H9 (cell line): Measurements from ENCODE around the gene BCO1. TPM values are rescaled to one million over a fixed set of nuclear protein-coding genes. Genes with fewer than 3 reads are reported as not detected.

ENCODE experiments used
- DNase-seq: peaks from one replicate; pipeline ENCODE4 v3.0.0-alpha.2; 2017
- H2AFZ ChIP-seq: one replicate; pipeline ENCODE4 v1.6.1; 2013; ENCODE audit warnings: mild to moderate bottlenecking, low read length, control low read depth, moderate library complexity
- H2AK5ac ChIP-seq: 2 replicates; pipeline ENCODE4 v1.6.1; 2013; ENCODE audit warnings: low read length, control low read depth, mixed read lengths; ENCODE audit not compliant: insufficient read length
- H2BK120ac ChIP-seq: one replicate; pipeline ENCODE4 v1.6.1; 2013; ENCODE audit warnings: low read depth, mild to moderate bottlenecking, low read length, control low read depth, inconsistent platforms; ENCODE audit not compliant: poor library complexity, severe bottlenecking
- H2BK12ac ChIP-seq: 2 replicates; pipeline ENCODE4 v1.6.1; 2013; ENCODE audit warnings: low read length, control low read depth, mixed read lengths, low read depth; ENCODE audit not compliant: insufficient read length
- H2BK15ac ChIP-seq: 2 replicates; pipeline ENCODE4 v1.6.1; 2013; ENCODE audit warnings: low read depth, low read length, control low read depth
- H2BK20ac ChIP-seq: one replicate; pipeline ENCODE4 v1.6.1; 2013; ENCODE audit warnings: low read depth, mild to moderate bottlenecking, low read length, control low read depth, inconsistent platforms; ENCODE audit not compliant: poor library complexity, severe bottlenecking
- H2BK5ac ChIP-seq: 2 replicates; pipeline ENCODE4 v1.6.1; 2013; ENCODE audit warnings: low read length, control low read depth, mixed read lengths; ENCODE audit not compliant: insufficient read length
- H3K14ac ChIP-seq: 2 replicates; pipeline ENCODE4 v1.6.1; 2013; ENCODE audit warnings: low read length, control low read depth; ENCODE audit not compliant: insufficient read depth
- H3K18ac ChIP-seq: 2 replicates; pipeline ENCODE4 v1.6.1; 2013; ENCODE audit warnings: low read depth, mild to moderate bottlenecking, mixed read lengths, low read length, control low read depth; ENCODE audit not compliant: insufficient read length
- H3K23ac ChIP-seq: 2 replicates; pipeline ENCODE4 v1.6.1; 2013; ENCODE audit warnings: low read length, control low read depth, mixed read lengths, low read depth; ENCODE audit not compliant: insufficient read length
- H3K23me2 ChIP-seq: 2 replicates; pipeline ENCODE4 v1.6.1; 2013; ENCODE audit warnings: low read depth, mild to moderate bottlenecking, mixed read lengths, low read length, control low read depth; ENCODE audit not compliant: insufficient read length, poor library complexity, severe bottlenecking
- H3K27ac ChIP-seq: 2 replicates; pipeline ENCODE4 v1.5.1; 2013; ENCODE audit warnings: low read length, control low read depth, mixed read lengths, low read depth; ENCODE audit not compliant: insufficient read length
- H3K27me3 ChIP-seq: 2 replicates; pipeline ENCODE4 v1.6.1; 2013; ENCODE audit warnings: low read length, control low read depth, inconsistent platforms; ENCODE audit not compliant: insufficient read depth
- H3K4ac ChIP-seq: 2 replicates; pipeline ENCODE4 v1.6.1; 2013; ENCODE audit warnings: low read depth, mild to moderate bottlenecking, control low read depth, inconsistent platforms, low read length, moderate library complexity
- H3K4me1 ChIP-seq: 2 replicates; pipeline ENCODE4 v1.6.1; 2013; ENCODE audit warnings: low read length, control low read depth, inconsistent platforms; ENCODE audit not compliant: insufficient read depth
- H3K4me2 ChIP-seq: 2 replicates; pipeline ENCODE4 v1.6.1; 2013; ENCODE audit warnings: low read length, control low read depth, mixed read lengths; ENCODE audit not compliant: insufficient read length, insufficient read depth
- H3K56ac ChIP-seq: 2 replicates; pipeline ENCODE4 v1.6.1; 2013; ENCODE audit warnings: low read depth, mild to moderate bottlenecking, mixed read lengths, low read length, control low read depth; ENCODE audit not compliant: insufficient read length
- H3K79me1 ChIP-seq: 2 replicates; pipeline ENCODE4 v1.6.1; 2013; ENCODE audit warnings: low read depth, mild to moderate bottlenecking, moderate library complexity, low read length, control low read depth, inconsistent platforms; ENCODE audit not compliant: insufficient read depth, poor library complexity, severe bottlenecking
- H3K79me2 ChIP-seq: 2 replicates; pipeline ENCODE4 v1.6.1; 2013; ENCODE audit warnings: low read length, control low read depth, inconsistent platforms; ENCODE audit not compliant: insufficient read depth
- H3K9ac ChIP-seq: 2 replicates; pipeline ENCODE4 v1.6.1; 2013; ENCODE audit warnings: low read length, control low read depth, mixed read lengths; ENCODE audit not compliant: insufficient read length; ENCODE audit errors: extremely low read depth
- H3K9me3 ChIP-seq: one replicate; pipeline ENCODE4 v1.6.1; 2013; ENCODE audit warnings: low read depth, low read length, inconsistent platforms; ENCODE audit not compliant: control insufficient read depth
- H3T11ph ChIP-seq: one replicate; pipeline ENCODE4 v1.6.1; 2013; ENCODE audit warnings: mild to moderate bottlenecking, low read length, control low read depth, inconsistent platforms
- H4K20me1 ChIP-seq: one replicate; pipeline ENCODE4 v1.6.1; 2013; ENCODE audit not compliant: control insufficient read depth, insufficient read length, insufficient read depth
- H4K5ac ChIP-seq: 2 replicates; pipeline ENCODE4 v1.6.1; 2013; ENCODE audit warnings: low read depth, mild to moderate bottlenecking, mixed read lengths, low read length, control low read depth; ENCODE audit not compliant: insufficient read length
- H4K8ac ChIP-seq: replicated peaks from 2 replicates; pipeline ENCODE4 v1.6.1; 2013; ENCODE audit warnings: low read length, control low read depth, mixed read lengths, low read depth; ENCODE audit not compliant: insufficient read length
- H4K91ac ChIP-seq: 2 replicates; pipeline ENCODE4 v1.6.1; 2013; ENCODE audit warnings: low read depth, mild to moderate bottlenecking, moderate library complexity, mixed read lengths, low read length, control low read depth; ENCODE audit not compliant: insufficient read length
- H3K27ac Mint-ChIP-seq, 3 experiments: 2 replicates in 2 of 3; 3 replicates in 1 of 3; pipeline ENCODE4 v1.8.0; 2020 to 2021; ENCODE audit warnings: mixed read lengths in 3 of 3, mild to moderate bottlenecking in 1 of 3, moderate library complexity in 1 of 3
- H3K27me3 Mint-ChIP-seq: 2 replicates; pipeline ENCODE4 v1.8.0; 2021; ENCODE audit warnings: low read depth, mild to moderate bottlenecking, moderate library complexity, mixed read lengths
- H3K36me3 Mint-ChIP-seq, 3 experiments: 2 replicates in 2 of 3; 3 replicates in 1 of 3; pipeline ENCODE4 v1.8.0; 2020 to 2021; ENCODE audit warnings: low read depth in 3 of 3, mixed read lengths in 3 of 3; ENCODE audit not compliant: insufficient read depth in 1 of 3
- H3K4me1 Mint-ChIP-seq, 2 experiments: 2 replicates each; pipeline ENCODE4 v1.8.0; 2020; ENCODE audit warnings: mixed read lengths in 2 of 2
- H3K4me3 Mint-ChIP-seq, 2 experiments: 2 replicates in 1 of 2; 3 replicates in 1 of 2; pipeline ENCODE4 v1.8.0; 2020 to 2021; ENCODE audit warnings: mild to moderate bottlenecking in 2 of 2, mixed read lengths in 2 of 2, moderate library complexity in 1 of 2
- H3K9me3 Mint-ChIP-seq, 2 experiments: 2 replicates in 1 of 2; 3 replicates in 1 of 2; pipeline ENCODE4 v1.8.0; 2020; ENCODE audit warnings: mild to moderate bottlenecking in 2 of 2, mixed read lengths in 2 of 2, moderate library complexity in 1 of 2
- CTCF ChIP-seq: fragments of 200-600 bp; sonication (generic); conservative IDR thresholded peaks from 3 replicates; pipeline ENCODE4 v1.8.0; 2021; ENCODE audit warnings: antibody characterized with exemption, mild to moderate bottlenecking
- WGBS: extraction: QIAGEN DNeasy Blood & Tissue Kit; methylation state at CpG from one replicate; pipeline ENCODE4 v1.1.7; 2013; ENCODE audit warnings: missing lambda C conversion rate, low lambda C conversion rate, mixed read lengths; ENCODE audit not compliant: insufficient read length; ENCODE audit errors: extremely low coverage; 5-methylcytosine and 5-hydroxymethylcytosine counted together
- total RNA-seq: library from RNA; stranded (reverse); gene quantifications from 2 replicates; pipeline ENCODE4 v1.2.1, GENCODE V29; 2021

Gene BCO1
- total RNA-seq, 1 experiment from 2014 or later: not detected

GRCh38 chr16:81241706-81242105 lies 3.2 kb downstream of the BCO1 start:
- no peak overlapping the region for H4K91ac ChIP-seq
- H3K18ac ChIP-seq: no peak overlapping the region
- H3K27me3 ChIP-seq: no peaks in the 10 kb centered on the region
- no peak overlapping the region for H2AFZ ChIP-seq
- H3K4ac ChIP-seq: no peak overlapping the region
- H4K8ac ChIP-seq: no peak overlapping the region
- H3K23ac ChIP-seq: no peak overlapping the region
- H3K27ac ChIP-seq: no peak overlapping the region
- Mint-ChIP-seq H3K4me3 (no peak overlapping the region), H3K27ac (no peak overlapping the region; a peak in 1 of 7 replicates), H3K36me3 (no peaks in the 10 kb centered on the region), H3K27me3 (peaks cover 1% of the 10 kb centered on the region), H3K4me1 (peaks cover 23 to 42% of the 10 kb centered on the region in 2 experiments), H3K9me3 (no peaks in the 10 kb centered on the region)
- no peak overlapping the region for H3T11ph ChIP-seq
- WGBS: no CpG with 5 or more reads among the region's 5 CpGs
- TF ChIP-seq CTCF: no peak
- peaks cover 3% of the 10 kb centered on the region for H3K23me2 ChIP-seq
- H2BK120ac ChIP-seq: no peak overlapping the region
- no peaks in the 10 kb centered on the region for H3K9me3 ChIP-seq
- H3K9ac ChIP-seq: no peak overlapping the region
- no peak overlapping the region for H3K4me2 ChIP-seq
- no peak overlapping the region for H2BK15ac ChIP-seq
- no peaks in the 10 kb centered on the region; the same call in 1 of the 2 replicates for H3K4me1 ChIP-seq
- H4K5ac ChIP-seq: no peak overlapping the region
- no peaks in the 10 kb centered on the region for H3K79me2 ChIP-seq
- no peak overlapping the region for H2BK5ac ChIP-seq
- H4K20me1 ChIP-seq: no peaks in the 10 kb centered on the region
- no peak overlapping the region for H2BK12ac ChIP-seq
- H2AK5ac ChIP-seq: no peak overlapping the region
- H3K56ac ChIP-seq: no peak overlapping the region
- no peak overlapping the region for H2BK20ac ChIP-seq
- H3K79me1 ChIP-seq: no peaks in the 10 kb centered on the region
- no peak for DNase-seq
- H3K14ac ChIP-seq: no peak overlapping the region
